ENCODE results near the gene RNF157.

DNA sequence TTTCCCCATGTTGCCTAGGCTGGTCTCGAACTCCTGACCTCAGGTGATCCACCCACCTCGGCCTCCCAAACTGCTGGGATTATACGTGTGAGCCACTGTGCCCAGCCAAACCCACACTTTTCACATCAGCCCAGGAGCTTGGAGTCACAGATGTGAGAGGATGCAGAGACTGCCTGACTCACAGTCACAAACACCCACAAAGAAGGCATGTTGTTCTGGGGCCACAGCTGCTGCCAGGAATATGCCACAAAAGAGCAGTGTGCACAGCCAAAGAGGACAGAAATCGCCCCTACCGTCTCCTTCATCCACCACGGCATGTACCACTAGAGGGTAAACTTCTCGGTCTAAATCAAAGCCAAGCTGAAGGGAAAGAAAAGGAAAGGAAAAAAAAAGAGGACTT lies 74.1 kb downstream of the RNF157 start:
- TF ChIP-seq CTCF (IDR thresholded peaks at IDR 0.05 in 4 of 5, conservative IDR thresholded peaks at IDR 0.05 in 1 of 5), result no peak
- no peak for TF ChIP-seq POLR2A (IDR thresholded peaks at IDR 0.05)

Measured in gastrocnemius medialis (tissue), 4 donors.